K562 (cell line): ENCODE results near the gene RAB14. TPM values are rescaled to one million over a fixed set of nuclear protein-coding genes. Genes with fewer than 3 reads are reported as not detected.

ENCODE experiments used
- RHOXF2B ChIP-seq: fragments of 250-450 bp; sonication (Bioruptor Pico); conservative IDR thresholded peaks from 2 replicates; pipeline ENCODE4 v1.5.1; 2021
- polyA plus RNA-seq, 8 experiments: library from polyadenylated mRNA; depleted of rRNA in 4 of 8; stranded (reverse) in 5 of 8; unstranded in 3 of 8; fragments of >200 nt; fragmentation: Nextera tagmentation in 2 of 8; fragmentation: Illumina TruSeq in 1 of 8; extraction: Ambion mirVana in 2 of 8; extraction: Trizol in 1 of 8; gene quantifications; 2 replicates each; pipeline versions ENCODE4 v1.2.1 to v1.2.3, GENCODE V29; 2011 to 2014; ENCODE audit warnings: inconsistent platforms in 1 of 8, missing spikeins in 1 of 8
- total RNA-seq, 7 experiments: library from RNA; depleted of rRNA in 6 of 7; stranded (reverse); fragments of >200 nt in 6 of 7; fragmentation: Illumina TruSeq in 2 of 7; extraction: Trizol in 2 of 7; gene quantifications; 2 replicates each; pipeline versions ENCODE4 v1.2.1 to v1.2.3, GENCODE V29; 2011 to 2021; ENCODE audit warnings: low replicate concordance in 1 of 7
- TF ChIP-seq, protein P1 (sequence below): fragments of 450-650 bp; IDR thresholded peaks from 2 replicates; pipeline ENCODE4 v1.6.1; 2016; ENCODE audit warnings: mild to moderate bottlenecking, moderate library complexity

Gene RAB14
- total and polyA plus RNA-seq, 9 of the 15 experiments (the other 6 are each of a cell fraction or from before 2014, with no cell fraction given) = 10.3 to 41.8 (median 20.9) TPM

DNA sequence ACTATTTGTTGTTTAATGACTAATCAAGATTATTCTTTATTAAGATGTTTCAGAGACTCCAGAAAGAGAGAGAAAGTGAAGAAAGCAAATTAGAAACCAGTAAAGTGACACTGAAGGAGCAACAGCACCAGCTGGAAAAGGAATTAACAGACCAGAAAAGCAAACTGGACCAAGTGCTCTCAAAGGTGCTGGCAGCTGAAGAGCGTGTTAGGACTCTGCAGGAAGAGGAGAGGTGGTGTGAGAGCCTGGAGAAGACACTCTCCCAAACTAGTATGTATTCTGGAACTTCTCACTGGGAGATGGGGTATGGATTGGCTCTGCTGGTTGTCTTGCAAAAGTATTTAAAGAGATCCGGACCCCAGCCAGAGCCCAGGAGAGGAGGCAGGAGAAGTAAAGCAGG lies 33.6 kb downstream of the RAB14 start (continued):
- TF ChIP-seq, protein P1, sequence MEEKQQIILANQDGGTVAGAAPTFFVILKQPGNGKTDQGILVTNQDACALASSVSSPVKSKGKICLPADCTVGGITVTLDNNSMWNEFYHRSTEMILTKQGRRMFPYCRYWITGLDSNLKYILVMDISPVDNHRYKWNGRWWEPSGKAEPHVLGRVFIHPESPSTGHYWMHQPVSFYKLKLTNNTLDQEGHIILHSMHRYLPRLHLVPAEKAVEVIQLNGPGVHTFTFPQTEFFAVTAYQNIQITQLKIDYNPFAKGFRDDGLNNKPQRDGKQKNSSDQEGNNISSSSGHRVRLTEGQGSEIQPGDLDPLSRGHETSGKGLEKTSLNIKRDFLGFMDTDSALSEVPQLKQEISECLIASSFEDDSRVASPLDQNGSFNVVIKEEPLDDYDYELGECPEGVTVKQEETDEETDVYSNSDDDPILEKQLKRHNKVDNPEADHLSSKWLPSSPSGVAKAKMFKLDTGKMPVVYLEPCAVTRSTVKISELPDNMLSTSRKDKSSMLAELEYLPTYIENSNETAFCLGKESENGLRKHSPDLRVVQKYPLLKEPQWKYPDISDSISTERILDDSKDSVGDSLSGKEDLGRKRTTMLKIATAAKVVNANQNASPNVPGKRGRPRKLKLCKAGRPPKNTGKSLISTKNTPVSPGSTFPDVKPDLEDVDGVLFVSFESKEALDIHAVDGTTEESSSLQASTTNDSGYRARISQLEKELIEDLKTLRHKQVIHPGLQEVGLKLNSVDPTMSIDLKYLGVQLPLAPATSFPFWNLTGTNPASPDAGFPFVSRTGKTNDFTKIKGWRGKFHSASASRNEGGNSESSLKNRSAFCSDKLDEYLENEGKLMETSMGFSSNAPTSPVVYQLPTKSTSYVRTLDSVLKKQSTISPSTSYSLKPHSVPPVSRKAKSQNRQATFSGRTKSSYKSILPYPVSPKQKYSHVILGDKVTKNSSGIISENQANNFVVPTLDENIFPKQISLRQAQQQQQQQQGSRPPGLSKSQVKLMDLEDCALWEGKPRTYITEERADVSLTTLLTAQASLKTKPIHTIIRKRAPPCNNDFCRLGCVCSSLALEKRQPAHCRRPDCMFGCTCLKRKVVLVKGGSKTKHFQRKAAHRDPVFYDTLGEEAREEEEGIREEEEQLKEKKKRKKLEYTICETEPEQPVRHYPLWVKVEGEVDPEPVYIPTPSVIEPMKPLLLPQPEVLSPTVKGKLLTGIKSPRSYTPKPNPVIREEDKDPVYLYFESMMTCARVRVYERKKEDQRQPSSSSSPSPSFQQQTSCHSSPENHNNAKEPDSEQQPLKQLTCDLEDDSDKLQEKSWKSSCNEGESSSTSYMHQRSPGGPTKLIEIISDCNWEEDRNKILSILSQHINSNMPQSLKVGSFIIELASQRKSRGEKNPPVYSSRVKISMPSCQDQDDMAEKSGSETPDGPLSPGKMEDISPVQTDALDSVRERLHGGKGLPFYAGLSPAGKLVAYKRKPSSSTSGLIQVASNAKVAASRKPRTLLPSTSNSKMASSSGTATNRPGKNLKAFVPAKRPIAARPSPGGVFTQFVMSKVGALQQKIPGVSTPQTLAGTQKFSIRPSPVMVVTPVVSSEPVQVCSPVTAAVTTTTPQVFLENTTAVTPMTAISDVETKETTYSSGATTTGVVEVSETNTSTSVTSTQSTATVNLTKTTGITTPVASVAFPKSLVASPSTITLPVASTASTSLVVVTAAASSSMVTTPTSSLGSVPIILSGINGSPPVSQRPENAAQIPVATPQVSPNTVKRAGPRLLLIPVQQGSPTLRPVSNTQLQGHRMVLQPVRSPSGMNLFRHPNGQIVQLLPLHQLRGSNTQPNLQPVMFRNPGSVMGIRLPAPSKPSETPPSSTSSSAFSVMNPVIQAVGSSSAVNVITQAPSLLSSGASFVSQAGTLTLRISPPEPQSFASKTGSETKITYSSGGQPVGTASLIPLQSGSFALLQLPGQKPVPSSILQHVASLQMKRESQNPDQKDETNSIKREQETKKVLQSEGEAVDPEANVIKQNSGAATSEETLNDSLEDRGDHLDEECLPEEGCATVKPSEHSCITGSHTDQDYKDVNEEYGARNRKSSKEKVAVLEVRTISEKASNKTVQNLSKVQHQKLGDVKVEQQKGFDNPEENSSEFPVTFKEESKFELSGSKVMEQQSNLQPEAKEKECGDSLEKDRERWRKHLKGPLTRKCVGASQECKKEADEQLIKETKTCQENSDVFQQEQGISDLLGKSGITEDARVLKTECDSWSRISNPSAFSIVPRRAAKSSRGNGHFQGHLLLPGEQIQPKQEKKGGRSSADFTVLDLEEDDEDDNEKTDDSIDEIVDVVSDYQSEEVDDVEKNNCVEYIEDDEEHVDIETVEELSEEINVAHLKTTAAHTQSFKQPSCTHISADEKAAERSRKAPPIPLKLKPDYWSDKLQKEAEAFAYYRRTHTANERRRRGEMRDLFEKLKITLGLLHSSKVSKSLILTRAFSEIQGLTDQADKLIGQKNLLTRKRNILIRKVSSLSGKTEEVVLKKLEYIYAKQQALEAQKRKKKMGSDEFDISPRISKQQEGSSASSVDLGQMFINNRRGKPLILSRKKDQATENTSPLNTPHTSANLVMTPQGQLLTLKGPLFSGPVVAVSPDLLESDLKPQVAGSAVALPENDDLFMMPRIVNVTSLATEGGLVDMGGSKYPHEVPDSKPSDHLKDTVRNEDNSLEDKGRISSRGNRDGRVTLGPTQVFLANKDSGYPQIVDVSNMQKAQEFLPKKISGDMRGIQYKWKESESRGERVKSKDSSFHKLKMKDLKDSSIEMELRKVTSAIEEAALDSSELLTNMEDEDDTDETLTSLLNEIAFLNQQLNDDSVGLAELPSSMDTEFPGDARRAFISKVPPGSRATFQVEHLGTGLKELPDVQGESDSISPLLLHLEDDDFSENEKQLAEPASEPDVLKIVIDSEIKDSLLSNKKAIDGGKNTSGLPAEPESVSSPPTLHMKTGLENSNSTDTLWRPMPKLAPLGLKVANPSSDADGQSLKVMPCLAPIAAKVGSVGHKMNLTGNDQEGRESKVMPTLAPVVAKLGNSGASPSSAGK = no peak
- TF ChIP-seq RHOXF2B (CRISPR knock-in tag) = no peak
